K562 (cell line): ENCODE results near the gene LEPROT. TPM values are rescaled to one million over a fixed set of nuclear protein-coding genes. Genes with fewer than 3 reads are reported as not detected.

Experiments used
- ATAC-seq: fragments of 200-7000 bp; cut with Tn5 transposase; 3 replicates; pipeline ENCODE4 v1.9.1; 2020; ENCODE audit warnings: moderate library complexity
- BruUV-seq: library from RNA; stranded (reverse); fragments of 400-500 nt; replicated peaks from 2 replicates; lab custom pipeline; 2021; lab: Mats Ljungman, UMichigan
- CTCF ChIA-PET: fragments of 300-600 bp; formaldehyde crosslinking; extraction: SDS; loops from one replicate; lab custom pipeline; 2021; ENCODE audit warnings: low intra/inter-chr PET ratio; lab: Yijun Ruan, JAX
- POLR2A ChIA-PET: fragments of 300-600, 350-650 bp; sonication (Branson Sonifier 250); formaldehyde crosslinking; extraction: SDS; loops from one replicate; lab custom pipeline; 2021; ENCODE audit warnings: antibody characterized with exemption, inconsistent platforms; lab: Yijun Ruan, JAX
- DNase-seq, 4 experiments: peaks; one replicate each; pipeline versions ENCODE4 v3.0.0 to v3.0.0-alpha.2; 2011 to 2018; ENCODE audit warnings: low spot score in 3 of 4, mixed read lengths in 3 of 4; ENCODE audit errors: extremely low read depth in 1 of 4
- FAIRE-seq: peaks from 2 replicates; lab custom pipeline; 2011; peaks lifted over from hg19 to GRCh38; lab: Jason Lieb, UNC
- H2AFZ ChIP-seq: 2 replicates; pipeline ENCODE4 v1.6.0; 2011; ENCODE audit warnings: low read depth, low read length, control low read depth, inconsistent platforms
- H3K27ac ChIP-seq: fragments of 200-600 bp; 3 replicates; pipeline ENCODE4 v1.8.0; 2011; ENCODE audit warnings: low read depth, mild to moderate bottlenecking, control low read depth, inconsistent platforms, low read length, moderate library complexity, mixed read lengths; ENCODE audit errors: extremely low read depth
- H3K27me3 ChIP-seq, 2 experiments: fragments of 300-600 bp in 1 of 2; 2 replicates in 1 of 2; 3 replicates in 1 of 2; pipeline versions ENCODE4 v1.6.0 to v1.8.0; 2011; ENCODE audit warnings: inconsistent platforms in 2 of 2, low read length in 2 of 2, mild to moderate bottlenecking in 1 of 2, mixed read lengths in 1 of 2, moderate library complexity in 1 of 2; ENCODE audit not compliant: control insufficient read depth in 2 of 2, insufficient read depth in 2 of 2
- H3K36me3 ChIP-seq: fragments of 300-600 bp; 3 replicates; pipeline ENCODE4 v1.8.0; 2011; ENCODE audit warnings: mild to moderate bottlenecking, low read length, inconsistent platforms; ENCODE audit not compliant: control insufficient read depth, insufficient read depth
- H3K4me1 ChIP-seq, 2 experiments: fragments of 200-600 bp in 1 of 2; replicated peaks in 1 of 2; 2 replicates in 1 of 2; 3 replicates in 1 of 2; pipeline versions ENCODE4 v1.5.1 to v1.8.0; 2011; ENCODE audit warnings: inconsistent platforms in 2 of 2, low read length in 2 of 2, mild to moderate bottlenecking in 1 of 2, mixed read lengths in 1 of 2, moderate library complexity in 1 of 2; ENCODE audit not compliant: control insufficient read depth in 2 of 2, insufficient read depth in 2 of 2
- H3K4me2 ChIP-seq: 2 replicates; pipeline ENCODE4 v1.6.1; 2011; ENCODE audit warnings: low read length, control low read depth, inconsistent platforms, mixed read lengths; ENCODE audit not compliant: insufficient read depth
- H3K4me3 ChIP-seq: fragments of 200-600 bp; sonication (generic), shearing (Covaris generic); 2 replicates; pipeline ENCODE4 v1.5.1; 2016; ENCODE audit warnings: control low read depth, inconsistent platforms
- H3K79me2 ChIP-seq: fragments of 200-600 bp; 3 replicates; pipeline ENCODE4 v1.8.0; 2011; ENCODE audit warnings: low read length, inconsistent platforms; ENCODE audit not compliant: control insufficient read depth, insufficient read depth
- H3K9ac ChIP-seq, 2 experiments: 2 replicates each; pipeline versions ENCODE4 v1.6.0 to v1.6.1; 2011; ENCODE audit warnings: low read depth in 2 of 2, low read length in 2 of 2, control low read depth in 1 of 2, inconsistent platforms in 1 of 2, mild to moderate bottlenecking in 1 of 2, mixed read lengths in 1 of 2; ENCODE audit not compliant: insufficient read depth in 1 of 2
- H3K9me1 ChIP-seq: one replicate; pipeline ENCODE4 v1.6.0; 2011; ENCODE audit warnings: inconsistent platforms, mild to moderate bottlenecking, low read length, moderate library complexity; ENCODE audit not compliant: control insufficient read depth, insufficient read depth
- H3K9me3 ChIP-seq: replicated peaks from 2 replicates; pipeline ENCODE4 v1.5.1; 2011; ENCODE audit warnings: low read depth, low read length, inconsistent platforms; ENCODE audit not compliant: control insufficient read depth, insufficient read depth
- H4K20me1 ChIP-seq: replicated peaks from 2 replicates; pipeline ENCODE4 v1.6.1; 2011; ENCODE audit warnings: low read length, inconsistent platforms, mixed read lengths; ENCODE audit not compliant: control insufficient read depth, insufficient read depth
- CEBPB ChIP-seq: fragments of 450-650 bp; IDR thresholded peaks from 2 replicates; pipeline ENCODE4 v1.6.1; 2016; ENCODE audit warnings: missing genetic modification characterization, missing compliant biosample characterization
- CEBPG ChIP-seq, 3 experiments: fragments of 200-800 bp in 1 of 3; sonication (Bioruptor generic) in 1 of 3; sonication (generic) in 1 of 3; formaldehyde crosslinking in 1 of 3; IDR thresholded peaks in 2 of 3; conservative IDR thresholded peaks in 1 of 3; 2 replicates each; pipeline versions ENCODE4 v1.6.1 to v1.8.0; 2016 to 2022; ENCODE audit warnings: missing compliant biosample characterization in 2 of 3, missing genetic modification characterization in 2 of 3, mild to moderate bottlenecking in 1 of 3, missing genetic modification reagents in 1 of 3
- CREBBP ChIP-seq: IDR thresholded peaks from one replicate; pipeline ENCODE4 v1.6.1; 2012; ENCODE audit warnings: low read depth, mild to moderate bottlenecking, control low read depth, inconsistent platforms, low read length
- HEY1 ChIP-seq: fragments of 250-450 bp; sonication (Bioruptor Pico); IDR thresholded peaks from 2 replicates; pipeline ENCODE4 v1.5.0; 2020; ENCODE audit warnings: mild to moderate bottlenecking, moderate library complexity, borderline replicate concordance
- PHTF2 ChIP-seq: fragments of 250-450 bp; sonication (Bioruptor Pico); IDR thresholded peaks from 2 replicates; pipeline ENCODE4 v1.5.0; 2021; ENCODE audit warnings: mild to moderate bottlenecking
- POLR2AphosphoS2 ChIP-seq: IDR thresholded peaks from 2 replicates; pipeline ENCODE4 v1.6.1; 2012; ENCODE audit warnings: low read length, improper control_type of control experiment
- RBBP5 ChIP-seq: fragments of 200-600 bp; sonication (generic); IDR thresholded peaks from 2 replicates; pipeline ENCODE4 v1.6.1; 2012; ENCODE audit warnings: borderline replicate concordance, mild to moderate bottlenecking, low read length, control low read depth, inconsistent platforms; ENCODE audit not compliant: insufficient read depth, poor library complexity, severe bottlenecking
- RHOXF2B ChIP-seq: fragments of 250-450 bp; sonication (Bioruptor Pico); conservative IDR thresholded peaks from 2 replicates; pipeline ENCODE4 v1.5.1; 2021
- SAP30 ChIP-seq: fragments of 200-600 bp; sonication (generic); IDR thresholded peaks from 2 replicates; pipeline ENCODE4 v1.6.1; 2012; ENCODE audit warnings: borderline replicate concordance, low read depth, mild to moderate bottlenecking, moderate library complexity, low read length, control low read depth, inconsistent platforms; ENCODE audit not compliant: insufficient read depth, poor library complexity, severe bottlenecking
- ZNF121 ChIP-seq: sonication (generic); formaldehyde crosslinking; conservative IDR thresholded peaks from 2 replicates; pipeline ENCODE4 v1.8.0; 2022; ENCODE audit warnings: missing genetic modification reagents
- ZNF324 ChIP-seq: fragments of 250-450 bp; sonication (Bioruptor Pico); IDR thresholded peaks from 2 replicates; pipeline ENCODE4 v1.4.0; 2020; ENCODE audit warnings: mild to moderate bottlenecking
- WGBS: fragments of 100-300 bp; shearing (Covaris generic); methylation state at CpG from one replicate; pipeline ENCODE4 v1.1.6; 2016; ENCODE audit warnings: low coverage, mixed read lengths; ENCODE audit not compliant: insufficient coverage; ENCODE audit errors: missing lambda C conversion rate; 5-methylcytosine and 5-hydroxymethylcytosine counted together
- in situ Hi-C: fragments of 300-500 bp; cut with MboI; formaldehyde crosslinking; loops from 4 replicates; pipeline ENCODE4 v1.15.0; 2018; ENCODE audit warnings: inconsistent platforms, mixed read lengths
- intact Hi-C: fragments of 100-400 bp; cut with micrococcal nuclease; formaldehyde crosslinking; loops from 2 replicates; pipeline ENCODE4 v1.14.2; 2022
- polyA plus RNA-seq, 8 experiments: library from polyadenylated mRNA; depleted of rRNA in 4 of 8; stranded (reverse) in 5 of 8; unstranded in 3 of 8; fragments of >200 nt; fragmentation: Nextera tagmentation in 2 of 8; fragmentation: Illumina TruSeq in 1 of 8; extraction: Ambion mirVana in 2 of 8; extraction: Trizol in 1 of 8; gene quantifications; 2 replicates each; pipeline versions ENCODE4 v1.2.1 to v1.2.3, GENCODE V29; 2011 to 2014; ENCODE audit warnings: inconsistent platforms in 1 of 8, missing spikeins in 1 of 8
- total RNA-seq, 7 experiments: library from RNA; depleted of rRNA in 6 of 7; stranded (reverse); fragments of >200 nt in 6 of 7; fragmentation: Illumina TruSeq in 2 of 7; extraction: Trizol in 2 of 7; gene quantifications; 2 replicates each; pipeline versions ENCODE4 v1.2.1 to v1.2.3, GENCODE V29; 2011 to 2021; ENCODE audit warnings: low replicate concordance in 1 of 7
- TF ChIP-seq, protein P1 (sequence below): fragments of 450-650 bp; IDR thresholded peaks from 2 replicates; pipeline ENCODE4 v1.6.1; 2017; ENCODE audit warnings: antibody characterized with exemption, mild to moderate bottlenecking
- TF ChIP-seq, protein P2 (sequence below): sonication (generic); formaldehyde crosslinking; IDR thresholded peaks from 2 replicates; pipeline ENCODE4 v1.8.0; 2022; ENCODE audit warnings: mild to moderate bottlenecking, missing genetic modification reagents, borderline replicate concordance
- TF ChIP-seq, protein P3 (sequence below): IDR thresholded peaks from 2 replicates; pipeline ENCODE4 v1.6.1; 2014; ENCODE audit warnings: antibody characterized with exemption

Gene LEPROT
- total and polyA plus RNA-seq, 9 of the 15 experiments (the other 6 are each of a cell fraction or from before 2014, with no cell fraction given) = 28.1 to 97.5 (median 45.8) TPM

DNA sequence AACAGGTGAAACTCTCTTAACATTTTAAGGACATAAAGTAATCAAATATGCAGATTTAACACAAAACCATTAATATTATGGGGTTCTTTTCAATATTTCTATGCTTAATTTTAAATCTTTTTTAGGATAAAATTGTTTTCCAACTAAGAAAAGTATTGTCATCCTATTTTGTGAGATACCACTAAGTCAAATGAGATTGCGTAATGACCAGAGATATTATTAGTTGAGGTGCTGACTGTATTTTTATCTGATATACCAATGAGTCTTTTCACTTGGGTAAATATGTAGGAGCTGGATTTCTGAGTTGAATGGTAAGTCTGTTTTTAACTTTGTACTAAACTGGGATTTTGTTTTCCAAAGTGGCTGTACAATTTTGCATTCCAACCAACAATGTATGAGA lies 25.4 kb downstream of the LEPROT start:
- Histone ChIP-seq H3K36me3 (no peaks in the 10 kb centered on the region; the same call in 2 of the 3 replicates), H3K9me1 (no peaks in the 10 kb centered on the region), H3K9me3 (no peaks in the 10 kb centered on the region), H4K20me1 (no peaks in the 10 kb centered on the region), H3K9ac (no peak overlapping the region), H3K4me3 (no peak overlapping the region), H3K4me1 (peaks cover 3 to 4% of the 10 kb centered on the region in 2 experiments; a peak in 2 of 5 replicates), H3K4me2 (no peak overlapping the region), H3K27me3 (no peaks in the 10 kb centered on the region), H3K79me2 (no peaks in the 10 kb centered on the region), H2AFZ (no peak overlapping the region), H3K27ac (no peak overlapping the region)
- WGBS = 94% methylated on average over 1 of the region's 1 CpG
- ATAC-seq (no peak), FAIRE-seq (no peak), DNase-seq (no peak)
- POLR2A ChIA-PET = no interaction called here
- CTCF ChIA-PET = no interaction called here
- TF ChIP-seq HEY1 (no peak), RHOXF2B (CRISPR knock-in tag) (no peak), CEBPG (CRISPR knock-in tag; IDR thresholded peaks at IDR 0.05) (no peak), CEBPG (tag; conservative IDR thresholded peaks at IDR 0.05 in 1 of 2, IDR thresholded peaks at IDR 0.05 in 1 of 2) (peak; percentile 74 to 97), ZNF121 (no peak), RBBP5 (no peak), SAP30 (no peak), CREBBP (no peak), PHTF2 (CRISPR knock-in tag) (no peak), ZNF324 (no peak), CEBPB (peak; percentile 93), POLR2AphosphoS2 (no peak)
- TF ChIP-seq, protein P1, sequence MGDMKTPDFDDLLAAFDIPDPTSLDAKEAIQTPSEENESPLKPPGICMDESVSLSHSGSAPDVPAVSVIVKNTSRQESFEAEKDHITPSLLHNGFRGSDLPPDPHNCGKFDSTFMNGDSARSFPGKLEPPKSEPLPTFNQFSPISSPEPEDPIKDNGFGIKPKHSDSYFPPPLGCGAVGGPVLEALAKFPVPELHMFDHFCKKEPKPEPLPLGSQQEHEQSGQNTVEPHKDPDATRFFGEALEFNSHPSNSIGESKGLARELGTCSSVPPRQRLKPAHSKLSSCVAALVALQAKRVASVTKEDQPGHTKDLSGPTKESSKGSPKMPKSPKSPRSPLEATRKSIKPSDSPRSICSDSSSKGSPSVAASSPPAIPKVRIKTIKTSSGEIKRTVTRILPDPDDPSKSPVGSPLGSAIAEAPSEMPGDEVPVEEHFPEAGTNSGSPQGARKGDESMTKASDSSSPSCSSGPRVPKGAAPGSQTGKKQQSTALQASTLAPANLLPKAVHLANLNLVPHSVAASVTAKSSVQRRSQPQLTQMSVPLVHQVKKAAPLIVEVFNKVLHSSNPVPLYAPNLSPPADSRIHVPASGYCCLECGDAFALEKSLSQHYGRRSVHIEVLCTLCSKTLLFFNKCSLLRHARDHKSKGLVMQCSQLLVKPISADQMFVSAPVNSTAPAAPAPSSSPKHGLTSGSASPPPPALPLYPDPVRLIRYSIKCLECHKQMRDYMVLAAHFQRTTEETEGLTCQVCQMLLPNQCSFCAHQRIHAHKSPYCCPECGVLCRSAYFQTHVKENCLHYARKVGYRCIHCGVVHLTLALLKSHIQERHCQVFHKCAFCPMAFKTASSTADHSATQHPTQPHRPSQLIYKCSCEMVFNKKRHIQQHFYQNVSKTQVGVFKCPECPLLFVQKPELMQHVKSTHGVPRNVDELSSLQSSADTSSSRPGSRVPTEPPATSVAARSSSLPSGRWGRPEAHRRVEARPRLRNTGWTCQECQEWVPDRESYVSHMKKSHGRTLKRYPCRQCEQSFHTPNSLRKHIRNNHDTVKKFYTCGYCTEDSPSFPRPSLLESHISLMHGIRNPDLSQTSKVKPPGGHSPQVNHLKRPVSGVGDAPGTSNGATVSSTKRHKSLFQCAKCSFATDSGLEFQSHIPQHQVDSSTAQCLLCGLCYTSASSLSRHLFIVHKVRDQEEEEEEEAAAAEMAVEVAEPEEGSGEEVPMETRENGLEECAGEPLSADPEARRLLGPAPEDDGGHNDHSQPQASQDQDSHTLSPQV = no peak
- TF ChIP-seq, protein P2, sequence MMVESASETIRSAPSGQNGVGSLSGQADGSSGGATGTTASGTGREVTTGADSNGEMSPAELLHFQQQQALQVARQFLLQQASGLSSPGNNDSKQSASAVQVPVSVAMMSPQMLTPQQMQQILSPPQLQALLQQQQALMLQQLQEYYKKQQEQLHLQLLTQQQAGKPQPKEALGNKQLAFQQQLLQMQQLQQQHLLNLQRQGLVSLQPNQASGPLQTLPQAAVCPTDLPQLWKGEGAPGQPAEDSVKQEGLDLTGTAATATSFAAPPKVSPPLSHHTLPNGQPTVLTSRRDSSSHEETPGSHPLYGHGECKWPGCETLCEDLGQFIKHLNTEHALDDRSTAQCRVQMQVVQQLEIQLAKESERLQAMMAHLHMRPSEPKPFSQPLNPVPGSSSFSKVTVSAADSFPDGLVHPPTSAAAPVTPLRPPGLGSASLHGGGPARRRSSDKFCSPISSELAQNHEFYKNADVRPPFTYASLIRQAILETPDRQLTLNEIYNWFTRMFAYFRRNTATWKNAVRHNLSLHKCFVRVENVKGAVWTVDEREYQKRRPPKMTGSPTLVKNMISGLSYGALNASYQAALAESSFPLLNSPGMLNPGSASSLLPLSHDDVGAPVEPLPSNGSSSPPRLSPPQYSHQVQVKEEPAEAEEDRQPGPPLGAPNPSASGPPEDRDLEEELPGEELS (CRISPR knock-in tag) = no peak
- TF ChIP-seq, protein P3, sequence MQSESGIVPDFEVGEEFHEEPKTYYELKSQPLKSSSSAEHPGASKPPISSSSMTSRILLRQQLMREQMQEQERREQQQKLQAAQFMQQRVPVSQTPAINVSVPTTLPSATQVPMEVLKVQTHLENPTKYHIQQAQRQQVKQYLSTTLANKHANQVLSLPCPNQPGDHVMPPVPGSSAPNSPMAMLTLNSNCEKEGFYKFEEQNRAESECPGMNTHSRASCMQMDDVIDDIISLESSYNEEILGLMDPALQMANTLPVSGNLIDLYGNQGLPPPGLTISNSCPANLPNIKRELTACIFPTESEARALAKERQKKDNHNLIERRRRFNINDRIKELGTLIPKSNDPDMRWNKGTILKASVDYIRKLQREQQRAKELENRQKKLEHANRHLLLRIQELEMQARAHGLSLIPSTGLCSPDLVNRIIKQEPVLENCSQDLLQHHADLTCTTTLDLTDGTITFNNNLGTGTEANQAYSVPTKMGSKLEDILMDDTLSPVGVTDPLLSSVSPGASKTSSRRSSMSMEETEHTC = no peak
- no TSS peak for BruUV-seq
- intact Hi-C loops (no loop called here), in situ Hi-C loops (no loop called here)
